CD4-positive, alpha-beta T cell treated with Interleukin-17A for 4 hours (primary cell): ENCODE results near the gene CCDC178.
"Not testable (repeated sequence)": the region's sequence is repeated elsewhere in the genome, so short reads cannot be mapped to it uniquely, and the experiment has no call there.

Source experiments
- DNase-seq: peaks from one replicate; pipeline ENCODE4 v3.0.0-alpha.2; 2020; ENCODE audit warnings: mixed read lengths

The CCDC178 gene

GRCh38 chr18:33440060-33441043 lies at the start of gene CCDC178:
TSS of gene CCDC178 (minus strand) at chr18:33440721. CDS start at chr18:33412088, 28,633 bp downstream.
- DNase-seq, result no peak

- no peak for DNase-seq
These were observed 43.4 kb upstream of the CCDC178 start for GRCh38 chr18:33483908-33484307.

- DNase-seq, result no peak
These were observed 32.0 kb upstream of the CCDC178 start for GRCh38 chr18:33472509-33472908.

- DNase-seq, result no peak
These were observed 29.7 kb upstream of the CCDC178 start for GRCh38 chr18:33470216-33470615.

GRCh38 chr18:33469699-33470098 lies 29.2 kb upstream of the CCDC178 start:
- no peak for DNase-seq

- DNase-seq, result no peak
These were observed 27.0 kb upstream of the CCDC178 start for GRCh38 chr18:33467531-33467930.

- DNase-seq, result no peak
These were observed 26.3 kb upstream of the CCDC178 start for GRCh38 chr18:33466822-33467221.

- no peak for DNase-seq
These were observed 20.2 kb upstream of the CCDC178 start for GRCh38 chr18:33460681-33461080.

- no peak for DNase-seq
These were observed 19.1 kb upstream of the CCDC178 start for GRCh38 chr18:33459612-33460011.

- DNase-seq, result no peak
These were observed 6.1 kb upstream of the CCDC178 start for GRCh38 chr18:33446604-33447003.

GRCh38 chr18:33444709-33445108 lies 4.2 kb upstream of the CCDC178 start:
- no peak for DNase-seq

- DNase-seq, result no peak
These were observed 7.7 kb downstream of the CCDC178 start for GRCh38 chr18:33432857-33433256.

GRCh38 chr18:33427549-33427948 lies 13.0 kb downstream of the CCDC178 start:
- no peak for DNase-seq

- no peak for DNase-seq
These were observed 16.1 kb downstream of the CCDC178 start for GRCh38 chr18:33424266-33424946.

GRCh38 chr18:33421225-33421624 lies 19.3 kb downstream of the CCDC178 start:
- DNase-seq, result no peak

- DNase-seq, result no peak
These were observed 36.2 kb downstream of the CCDC178 start for GRCh38 chr18:33404244-33404873.

GRCh38 chr18:33398939-33399338 lies 41.6 kb downstream of the CCDC178 start:
- not testable (repeated sequence) for DNase-seq

GRCh38 chr18:33375829-33376228 lies 64.7 kb downstream of the CCDC178 start:
- DNase-seq, result no peak

- DNase-seq, result no peak
These were observed 68.1 kb downstream of the CCDC178 start for GRCh38 chr18:33372442-33372841.

GRCh38 chr18:33369711-33370449 lies 70.6 kb downstream of the CCDC178 start:
- DNase-seq, result no peak

GRCh38 chr18:33356735-33357134 lies 83.8 kb downstream of the CCDC178 start:
- no peak for DNase-seq

- no peak for DNase-seq
These were observed 84.8 kb downstream of the CCDC178 start for GRCh38 chr18:33355756-33356155.

GRCh38 chr18:33355263-33355662 lies 85.3 kb downstream of the CCDC178 start:
- DNase-seq, result no peak
